Mucosa of stomach (tissue), 1 donor: ENCODE data around the gene ETS1.

Experiments used
- H3K27me3 ChIP-seq: one replicate; pipeline ENCODE4 v1.7.0; 2013; ENCODE audit warnings: mild to moderate bottlenecking, low read length; ENCODE audit not compliant: control insufficient read depth, insufficient read depth
- H3K36me3 ChIP-seq: one replicate; pipeline ENCODE4 v1.7.0; 2013; ENCODE audit warnings: low read length; ENCODE audit not compliant: control insufficient read depth, insufficient read depth
- H3K4me1 ChIP-seq: one replicate; pipeline ENCODE4 v1.7.0; 2013; ENCODE audit warnings: mild to moderate bottlenecking, low read length; ENCODE audit not compliant: control insufficient read depth, insufficient read depth
- H3K4me3 ChIP-seq: one replicate; pipeline ENCODE4 v1.7.0; 2013; ENCODE audit warnings: low read length
- H3K9ac ChIP-seq: one replicate; pipeline ENCODE4 v1.7.0; 2013; ENCODE audit warnings: mild to moderate bottlenecking, low read length, moderate library complexity
- H3K9me3 ChIP-seq: one replicate; pipeline ENCODE4 v1.7.0; 2013; ENCODE audit warnings: mild to moderate bottlenecking, low read length, moderate library complexity; ENCODE audit not compliant: control insufficient read depth
- donor health status: Pancreatic carcinoma.

The ETS1 gene

DNA sequence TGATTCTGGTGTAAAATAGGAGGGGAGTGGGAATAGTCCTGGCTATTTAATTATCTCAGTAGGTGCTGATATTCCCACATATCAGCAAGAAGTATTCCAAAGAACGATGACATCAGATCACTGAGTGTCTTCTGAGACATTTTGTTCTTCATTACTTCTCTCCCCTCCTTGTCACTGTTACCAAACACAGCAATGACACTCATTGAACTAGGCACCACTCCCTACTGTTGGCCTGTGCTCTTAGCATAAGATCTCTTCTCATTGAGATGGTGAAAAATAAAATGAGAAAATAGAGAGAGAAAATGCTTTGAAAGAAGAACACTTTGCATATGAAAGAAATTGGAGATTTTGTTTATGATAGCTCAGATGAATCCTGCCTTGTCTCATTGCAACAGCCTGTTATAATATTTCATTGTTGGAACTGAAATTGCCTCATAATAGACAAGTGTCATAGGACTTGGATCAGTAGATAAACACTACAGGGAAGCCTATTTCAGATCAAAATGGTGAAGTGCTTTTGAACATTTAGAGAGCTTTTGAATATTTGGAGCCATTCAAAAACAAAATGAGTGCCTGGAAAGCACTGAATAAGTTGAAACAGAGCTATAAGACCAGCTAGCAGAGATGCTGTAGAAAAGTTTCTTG, 11.3 kb upstream of the ETS1 start:
- no peaks in the 10 kb centered on the region for H3K27me3 ChIP-seq
- H3K9me3 ChIP-seq = no peaks in the 10 kb centered on the region
- no peaks in the 10 kb centered on the region for H3K36me3 ChIP-seq
- H3K4me3 ChIP-seq = no peak overlapping the region
- H3K9ac ChIP-seq = no peak overlapping the region
- no peaks in the 10 kb centered on the region for H3K4me1 ChIP-seq

DNA sequence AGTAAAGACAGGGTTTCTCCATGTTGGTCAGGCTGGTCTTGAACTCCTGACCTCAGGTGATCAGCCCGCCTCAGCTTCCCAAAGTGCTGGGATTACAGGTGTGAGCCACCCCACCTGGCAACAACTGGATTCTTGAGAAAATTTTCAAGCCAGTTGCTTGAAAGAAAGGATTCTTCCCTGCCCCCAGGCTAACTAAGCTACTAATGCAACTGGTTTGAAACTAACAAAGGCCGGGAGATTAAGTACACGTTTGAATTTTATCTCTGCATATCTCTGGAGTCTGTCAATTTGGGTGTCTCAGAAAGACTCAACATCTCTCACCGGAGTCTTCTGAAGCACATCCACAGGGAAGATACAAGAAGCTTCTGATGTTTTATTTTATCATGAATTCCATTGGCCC, 10.7 kb upstream of the ETS1 start:
- Histone ChIP-seq H3K36me3 (no peaks in the 10 kb centered on the region), H3K9ac (no peak overlapping the region), H3K4me3 (no peak overlapping the region)

DNA sequence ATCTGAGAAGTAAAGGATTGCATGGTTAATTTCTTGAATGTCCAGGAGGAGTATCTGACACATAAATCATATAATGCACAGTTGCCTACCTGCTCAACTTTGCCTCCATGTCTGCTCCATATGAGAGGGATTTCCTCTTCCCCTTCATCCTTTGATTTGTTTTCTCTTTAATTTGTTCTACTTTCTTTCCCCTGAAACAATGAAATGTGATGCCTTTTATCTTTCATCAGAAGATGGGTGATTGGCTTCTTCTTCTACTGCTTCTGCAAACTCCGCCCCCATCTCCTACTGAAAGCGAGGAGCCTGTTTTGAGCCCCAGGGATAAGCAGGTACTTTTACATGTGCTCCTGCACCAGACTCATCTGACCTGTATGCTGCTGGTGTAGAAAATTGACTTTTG, 9.9 kb upstream of the ETS1 start:
- no peak overlapping the region for H3K9ac ChIP-seq

More for the DNA sequence above, 10.7 kb upstream of the ETS1 start:
- H3K4me1 ChIP-seq = no peaks in the 10 kb centered on the region
- no peaks in the 10 kb centered on the region for H3K27me3 ChIP-seq
- no peaks in the 10 kb centered on the region for H3K9me3 ChIP-seq

DNA sequence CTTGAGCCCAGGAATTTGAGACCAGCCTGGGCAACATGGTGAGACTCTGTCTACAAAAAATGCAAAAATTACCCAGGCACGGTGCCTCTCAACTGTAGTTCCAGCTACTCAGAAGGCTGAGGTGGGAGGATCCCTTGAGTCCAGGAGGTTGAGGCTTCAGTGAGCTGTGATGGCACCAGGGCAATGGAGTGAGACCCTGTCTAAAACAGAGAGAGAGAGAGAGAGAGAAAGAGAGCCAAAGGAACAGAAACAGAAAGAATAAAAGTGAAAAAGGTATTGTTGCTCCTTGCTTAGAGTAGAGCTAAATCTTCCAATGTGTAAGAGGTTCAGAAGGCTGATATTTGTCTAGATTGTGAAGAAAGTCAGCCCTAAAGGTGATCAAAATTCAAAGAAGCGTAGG, 8.9 kb upstream of the ETS1 start:
- Histone ChIP-seq H3K9me3 (no peaks in the 10 kb centered on the region), H3K4me3 (no peak overlapping the region), H3K36me3 (no peaks in the 10 kb centered on the region), H3K27me3 (no peaks in the 10 kb centered on the region), H3K9ac (no peak overlapping the region), H3K4me1 (no peaks in the 10 kb centered on the region)

More for the DNA sequence above, 9.9 kb upstream of the ETS1 start:
- H3K9me3 ChIP-seq = no peaks in the 10 kb centered on the region
- H3K27me3 ChIP-seq = no peaks in the 10 kb centered on the region
- H3K4me1 ChIP-seq = no peaks in the 10 kb centered on the region
- no peaks in the 10 kb centered on the region for H3K36me3 ChIP-seq
- no peak overlapping the region for H3K4me3 ChIP-seq

DNA sequence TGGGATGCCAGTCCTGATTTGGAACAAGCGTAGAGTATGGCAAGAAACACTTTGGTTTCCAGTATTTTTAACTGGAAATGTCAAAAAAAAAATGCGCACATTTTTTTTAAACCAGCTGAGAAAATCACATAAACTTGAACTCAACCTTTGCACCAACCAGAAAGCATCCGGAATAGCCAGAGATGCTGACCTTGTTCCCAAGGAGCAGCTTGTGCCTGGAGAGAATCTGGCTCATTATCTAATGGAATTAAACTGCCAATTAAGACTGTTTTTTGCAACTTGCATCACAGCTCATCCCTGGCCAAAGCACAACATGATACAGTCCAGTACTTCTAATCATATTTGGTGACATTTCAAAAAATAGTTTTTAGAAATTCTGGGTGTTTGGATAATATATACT, 8.4 kb upstream of the ETS1 start:
- H3K9ac ChIP-seq = no peak overlapping the region
- no peaks in the 10 kb centered on the region for H3K27me3 ChIP-seq
- no peaks in the 10 kb centered on the region for H3K4me1 ChIP-seq
- H3K36me3 ChIP-seq = no peaks in the 10 kb centered on the region
- H3K9me3 ChIP-seq = no peaks in the 10 kb centered on the region
- H3K4me3 ChIP-seq = no peak overlapping the region

DNA sequence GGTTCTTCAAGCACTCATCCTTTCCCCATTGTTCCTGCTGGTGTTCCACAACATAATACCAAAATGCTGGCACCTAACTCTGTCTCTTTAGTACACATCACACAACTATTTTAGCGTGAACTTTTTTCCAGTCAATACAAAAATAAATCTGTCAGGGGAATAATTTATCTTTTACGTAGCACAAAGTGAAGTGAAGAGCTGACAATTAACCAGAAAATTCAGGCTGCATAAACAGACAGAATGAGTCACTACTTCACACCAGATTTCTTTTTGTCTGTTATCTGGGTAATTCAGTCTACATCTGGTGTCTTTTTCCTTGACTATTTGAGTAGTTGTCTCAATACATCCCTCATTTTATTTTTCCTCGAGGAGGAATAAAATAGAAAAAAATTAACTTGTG, 7.9 kb upstream of the ETS1 start:
- no peaks in the 10 kb centered on the region for H3K4me1 ChIP-seq
- H3K36me3 ChIP-seq = no peaks in the 10 kb centered on the region
- no peak overlapping the region for H3K4me3 ChIP-seq
- no peaks in the 10 kb centered on the region for H3K9me3 ChIP-seq
- no peak overlapping the region for H3K9ac ChIP-seq
- H3K27me3 ChIP-seq = no peaks in the 10 kb centered on the region

DNA sequence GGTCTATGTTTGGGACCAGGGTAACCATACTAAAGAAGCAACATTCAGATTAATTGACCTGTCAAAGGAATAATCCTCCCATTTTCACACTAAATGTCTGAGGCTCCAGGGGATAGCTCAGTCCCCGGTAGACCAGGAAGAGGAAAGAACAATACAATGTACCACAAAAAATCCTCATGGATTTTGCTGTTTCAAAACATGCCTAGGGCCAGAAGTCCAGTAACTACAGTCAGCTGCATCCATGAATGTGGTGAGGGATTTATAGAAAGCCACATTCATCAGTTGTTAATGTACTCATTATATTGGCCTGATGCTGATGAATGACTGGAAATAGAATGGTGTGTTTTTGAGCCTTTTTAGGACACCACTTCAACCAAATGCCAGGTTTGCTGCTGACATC, 6.9 kb upstream of the ETS1 start:
- H3K9ac ChIP-seq = no peak overlapping the region
- no peak overlapping the region for H3K4me3 ChIP-seq
- no peaks in the 10 kb centered on the region for H3K4me1 ChIP-seq
- no peaks in the 10 kb centered on the region for H3K27me3 ChIP-seq
- H3K36me3 ChIP-seq = no peaks in the 10 kb centered on the region
- H3K9me3 ChIP-seq = no peaks in the 10 kb centered on the region

DNA sequence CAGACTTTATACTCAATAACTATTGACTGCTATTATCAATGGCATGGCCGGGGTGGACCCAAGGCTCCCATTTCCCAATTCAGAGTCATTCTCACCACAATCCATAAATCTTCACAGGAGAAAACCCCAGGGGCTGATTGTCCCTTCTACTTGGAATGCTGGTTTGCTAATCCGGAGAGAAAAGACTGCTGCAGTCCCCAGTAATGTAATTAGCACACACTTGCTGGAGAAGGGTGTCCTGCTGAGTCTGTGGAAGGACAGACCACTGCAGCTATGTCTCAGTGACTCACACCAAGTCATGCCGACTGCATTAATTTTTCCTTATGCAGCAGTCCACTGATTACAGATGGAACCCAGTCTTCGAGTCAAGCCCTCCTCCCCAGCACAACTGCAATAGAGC, 5.9 kb upstream of the ETS1 start:
- Histone ChIP-seq H3K27me3 (peaks cover 3% of the 10 kb centered on the region), H3K4me1 (no peaks in the 10 kb centered on the region), H3K9me3 (no peaks in the 10 kb centered on the region), H3K9ac (no peak overlapping the region), H3K36me3 (no peaks in the 10 kb centered on the region), H3K4me3 (no peak overlapping the region)

DNA sequence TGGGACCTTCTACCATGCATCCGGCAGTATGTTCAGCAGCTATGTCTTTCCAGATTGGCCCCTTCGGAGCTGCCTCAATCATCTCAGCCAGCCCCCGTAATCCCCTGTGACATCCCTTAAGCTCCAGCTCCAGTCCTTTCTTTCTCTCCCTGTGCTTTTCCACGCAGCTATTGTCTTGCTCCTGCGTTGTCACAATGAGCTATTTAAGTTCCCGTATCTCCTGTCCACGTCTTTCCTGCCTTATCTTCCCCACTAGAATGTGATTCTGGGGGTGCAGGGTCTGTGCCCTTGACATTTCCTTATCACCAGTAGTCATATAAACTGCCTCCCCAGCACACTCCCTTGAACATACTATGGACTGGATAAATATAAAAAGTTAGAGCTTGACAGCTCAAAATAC, 5.1 kb upstream of the ETS1 start:
- no peak overlapping the region for H3K9ac ChIP-seq
- peaks cover 3% of the 10 kb centered on the region for H3K27me3 ChIP-seq

DNA sequence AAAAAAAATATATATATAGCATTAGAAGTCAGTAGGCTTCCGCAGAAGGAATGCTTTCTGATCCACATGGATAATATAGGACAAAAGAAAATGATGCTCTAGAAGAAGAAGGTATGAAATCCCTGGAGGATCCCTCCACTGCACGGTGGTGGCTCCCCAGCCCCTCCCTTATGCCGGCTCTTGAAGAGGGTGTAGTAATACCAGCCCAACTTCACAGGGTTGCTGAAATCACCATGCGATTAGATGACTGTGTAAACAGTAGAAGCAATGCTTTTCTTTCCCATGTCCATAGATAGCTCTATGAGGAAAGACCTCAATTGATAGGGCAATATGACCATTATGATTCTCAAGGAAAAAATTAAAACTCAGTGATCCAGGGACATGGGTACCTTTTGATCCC, 3.2 kb upstream of the ETS1 start:
- Histone ChIP-seq H3K4me3 (no peak overlapping the region), H3K27me3 (peaks cover 3% of the 10 kb centered on the region), H3K36me3 (no peaks in the 10 kb centered on the region), H3K9ac (no peak overlapping the region), H3K4me1 (peaks cover 4% of the 10 kb centered on the region), H3K9me3 (no peaks in the 10 kb centered on the region)

More for the DNA sequence above, 5.1 kb upstream of the ETS1 start:
- H3K9me3 ChIP-seq = no peaks in the 10 kb centered on the region
- H3K4me3 ChIP-seq = no peak overlapping the region
- H3K4me1 ChIP-seq = no peaks in the 10 kb centered on the region
- no peaks in the 10 kb centered on the region for H3K36me3 ChIP-seq

DNA sequence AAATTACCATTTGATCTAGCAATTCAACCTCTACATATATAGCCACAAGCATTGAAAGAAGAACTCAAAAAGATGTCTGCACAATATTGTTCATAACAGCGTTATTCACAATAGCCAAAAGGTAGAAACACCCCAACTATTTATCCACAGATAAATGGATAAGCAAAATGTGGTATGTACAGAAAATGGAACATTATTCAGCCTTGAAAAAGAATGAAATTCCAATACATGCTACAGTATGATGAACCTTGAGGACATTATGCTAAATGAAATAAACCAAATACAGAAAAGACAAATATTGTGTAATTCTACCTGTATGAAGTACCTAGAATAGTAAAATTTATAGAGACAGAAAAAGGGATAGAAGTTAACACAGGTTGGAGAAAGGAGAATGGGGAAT, 2.6 kb upstream of the ETS1 start:
- H3K9ac ChIP-seq = no peak overlapping the region
- peaks cover 3% of the 10 kb centered on the region for H3K27me3 ChIP-seq
- no peak overlapping the region for H3K4me3 ChIP-seq
- H3K36me3 ChIP-seq = no peaks in the 10 kb centered on the region
- no peaks in the 10 kb centered on the region for H3K9me3 ChIP-seq
- H3K4me1 ChIP-seq = peaks cover 6% of the 10 kb centered on the region

DNA sequence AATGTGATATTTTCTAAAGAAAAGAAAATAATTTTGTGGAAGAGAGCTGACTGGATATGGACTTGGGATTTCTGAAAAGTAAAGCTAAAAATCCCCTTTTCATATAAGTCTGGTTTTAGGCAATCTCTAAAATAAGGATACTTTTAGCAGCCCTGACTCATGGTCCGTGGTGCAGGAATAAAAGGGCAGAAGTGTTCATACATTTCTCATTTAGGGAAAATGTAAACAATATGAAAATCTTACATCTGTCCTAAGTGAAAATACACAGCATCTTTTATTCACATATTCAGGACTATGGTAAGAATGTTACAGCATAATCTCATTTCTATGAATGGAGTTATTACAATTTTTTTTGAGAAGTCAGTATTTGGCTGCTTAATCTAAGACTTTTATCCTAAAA, 735 bp upstream of the ETS1 start:
- Histone ChIP-seq H3K27me3 (peaks cover 3% of the 10 kb centered on the region), H3K9me3 (no peaks in the 10 kb centered on the region), H3K9ac (no peak overlapping the region), H3K4me1 (peaks cover 6% of the 10 kb centered on the region), H3K4me3 (no peak overlapping the region), H3K36me3 (no peaks in the 10 kb centered on the region)

DNA sequence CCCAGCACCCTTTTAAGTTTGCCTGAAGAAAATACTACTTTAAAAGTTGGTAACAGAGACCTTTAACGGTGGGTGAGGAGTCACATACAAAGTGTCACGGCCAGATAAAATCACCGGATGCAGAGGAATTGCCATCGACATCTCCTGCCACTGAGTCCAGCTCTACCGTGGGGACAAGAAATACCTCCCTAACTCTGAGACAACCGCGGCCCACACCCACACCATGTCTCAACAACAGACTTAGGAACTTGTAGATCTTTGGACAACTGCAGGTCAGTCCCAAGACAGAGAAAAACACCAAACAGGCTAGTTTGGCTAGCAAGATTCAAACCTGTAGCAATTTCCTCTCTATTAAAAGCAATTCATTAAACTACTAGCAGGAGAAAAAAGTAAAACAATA, 669 bp downstream of the ETS1 start:
- Histone ChIP-seq H3K27me3 (peaks cover 3% of the 10 kb centered on the region), H3K9ac (no peak overlapping the region), H3K9me3 (no peaks in the 10 kb centered on the region), H3K4me3 (no peak overlapping the region), H3K36me3 (no peaks in the 10 kb centered on the region), H3K4me1 (peaks cover 6% of the 10 kb centered on the region)
